ENCODE data around the gene FNDC3B.

Gene FNDC3B

GRCh38 chr3:172316758-172317157, 277.4 kb downstream of the FNDC3B start:
- H3K4me3 ChIP-seq (ENCODE audit: low read length) = no peak overlapping the region
- no peak overlapping the region for H3K27ac ChIP-seq (ENCODE audit: low read length)
- H4K20me1 ChIP-seq (ENCODE audit: insufficient read depth, low read length) = no peaks in the 10 kb centered on the region
- H2AFZ ChIP-seq (ENCODE audit: low read depth, low read length) = no peak overlapping the region
- TF ChIP-seq, protein P1, sequence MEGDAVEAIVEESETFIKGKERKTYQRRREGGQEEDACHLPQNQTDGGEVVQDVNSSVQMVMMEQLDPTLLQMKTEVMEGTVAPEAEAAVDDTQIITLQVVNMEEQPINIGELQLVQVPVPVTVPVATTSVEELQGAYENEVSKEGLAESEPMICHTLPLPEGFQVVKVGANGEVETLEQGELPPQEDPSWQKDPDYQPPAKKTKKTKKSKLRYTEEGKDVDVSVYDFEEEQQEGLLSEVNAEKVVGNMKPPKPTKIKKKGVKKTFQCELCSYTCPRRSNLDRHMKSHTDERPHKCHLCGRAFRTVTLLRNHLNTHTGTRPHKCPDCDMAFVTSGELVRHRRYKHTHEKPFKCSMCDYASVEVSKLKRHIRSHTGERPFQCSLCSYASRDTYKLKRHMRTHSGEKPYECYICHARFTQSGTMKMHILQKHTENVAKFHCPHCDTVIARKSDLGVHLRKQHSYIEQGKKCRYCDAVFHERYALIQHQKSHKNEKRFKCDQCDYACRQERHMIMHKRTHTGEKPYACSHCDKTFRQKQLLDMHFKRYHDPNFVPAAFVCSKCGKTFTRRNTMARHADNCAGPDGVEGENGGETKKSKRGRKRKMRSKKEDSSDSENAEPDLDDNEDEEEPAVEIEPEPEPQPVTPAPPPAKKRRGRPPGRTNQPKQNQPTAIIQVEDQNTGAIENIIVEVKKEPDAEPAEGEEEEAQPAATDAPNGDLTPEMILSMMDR (IDR thresholded peaks at IDR 0.05; ENCODE audit: low read depth, low read length) = no peak
- no peak for TF ChIP-seq EZH2phosphoT487 (IDR thresholded peaks at IDR 0.05; ENCODE audit: low read depth)
- no peaks in the 10 kb centered on the region for H3K79me2 ChIP-seq (ENCODE audit: low read length)
- no peak overlapping the region for H3K9ac ChIP-seq (ENCODE audit: low read length)
- no peak overlapping the region for H3K4me2 ChIP-seq (ENCODE audit: low read length)
- peaks cover 9% of the 10 kb centered on the region for H3K4me1 ChIP-seq (ENCODE audit: low read length)
- H3K36me3 ChIP-seq (replicated peaks; ENCODE audit: low read depth, low read length) = no peaks in the 10 kb centered on the region
- no peaks in the 10 kb centered on the region for H3K27me3 ChIP-seq (ENCODE audit: low read depth, low read length)
- H3K9me3 ChIP-seq (ENCODE audit: insufficient read depth, low read length) = no peaks in the 10 kb centered on the region

GRCh38 chr3:172317481-172317880, 278.1 kb downstream of the FNDC3B start:
- Histone ChIP-seq H3K4me3 (ENCODE audit: low read length) (no peak overlapping the region), H3K27ac (ENCODE audit: low read length) (no peak overlapping the region), H4K20me1 (ENCODE audit: insufficient read depth, low read length) (no peaks in the 10 kb centered on the region), H3K9ac (ENCODE audit: low read length) (no peak overlapping the region), H2AFZ (ENCODE audit: low read depth, low read length) (no peak overlapping the region), H3K4me2 (ENCODE audit: low read length) (no peak overlapping the region), H3K4me1 (ENCODE audit: low read length) (peaks cover 9% of the 10 kb centered on the region), H3K27me3 (ENCODE audit: low read depth, low read length) (no peaks in the 10 kb centered on the region), H3K79me2 (ENCODE audit: low read length) (no peaks in the 10 kb centered on the region), H3K36me3 (replicated peaks; ENCODE audit: low read depth, low read length) (no peaks in the 10 kb centered on the region), H3K9me3 (ENCODE audit: insufficient read depth, low read length) (no peaks in the 10 kb centered on the region)
- no peak for TF ChIP-seq EZH2phosphoT487 (IDR thresholded peaks at IDR 0.05; ENCODE audit: low read depth)

DNA sequence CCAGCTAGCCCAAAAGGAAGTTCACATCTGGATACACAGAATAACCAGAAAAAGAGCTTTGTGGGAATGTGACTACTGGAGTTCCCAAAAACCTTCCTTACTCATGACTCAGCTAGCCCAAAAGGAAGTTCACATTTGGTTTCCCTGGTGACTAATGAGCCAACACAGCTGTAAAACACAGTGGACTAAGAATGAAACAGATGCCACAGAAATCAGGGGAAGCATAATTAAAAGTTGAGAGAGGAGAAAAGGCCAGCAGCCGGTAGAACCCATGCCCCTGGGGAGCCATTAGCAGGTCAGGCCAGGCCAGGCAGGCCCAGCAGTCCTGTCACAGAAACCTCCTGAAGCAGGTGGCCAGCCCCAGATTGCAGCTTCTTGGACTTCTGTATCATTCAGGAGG, 278.6 kb downstream of the FNDC3B start:
- H3K9me3 ChIP-seq (ENCODE audit: insufficient read depth, low read length) = no peaks in the 10 kb centered on the region
- no peak overlapping the region for H2AFZ ChIP-seq (ENCODE audit: low read depth, low read length)
- H3K4me3 ChIP-seq (ENCODE audit: low read length) = no peak overlapping the region
- no peak overlapping the region for H3K9ac ChIP-seq (ENCODE audit: low read length)
- H4K20me1 ChIP-seq (ENCODE audit: insufficient read depth, low read length) = no peaks in the 10 kb centered on the region
- no peaks in the 10 kb centered on the region for H3K36me3 ChIP-seq (replicated peaks; ENCODE audit: low read depth, low read length)
- no peaks in the 10 kb centered on the region for H3K79me2 ChIP-seq (ENCODE audit: low read length)
- peaks cover 9% of the 10 kb centered on the region for H3K4me1 ChIP-seq (ENCODE audit: low read length)
- H3K27me3 ChIP-seq (ENCODE audit: low read depth, low read length) = no peaks in the 10 kb centered on the region
- H3K27ac ChIP-seq (ENCODE audit: low read length) = no peak overlapping the region
- no peak for TF ChIP-seq EZH2phosphoT487 (IDR thresholded peaks at IDR 0.05; ENCODE audit: low read depth)
- TF ChIP-seq, protein P1 (IDR thresholded peaks at IDR 0.05; ENCODE audit: low read depth, low read length) = no peak
- H3K4me2 ChIP-seq (ENCODE audit: low read length) = no peak overlapping the region; the same call in 1 of the 2 replicates

DNA sequence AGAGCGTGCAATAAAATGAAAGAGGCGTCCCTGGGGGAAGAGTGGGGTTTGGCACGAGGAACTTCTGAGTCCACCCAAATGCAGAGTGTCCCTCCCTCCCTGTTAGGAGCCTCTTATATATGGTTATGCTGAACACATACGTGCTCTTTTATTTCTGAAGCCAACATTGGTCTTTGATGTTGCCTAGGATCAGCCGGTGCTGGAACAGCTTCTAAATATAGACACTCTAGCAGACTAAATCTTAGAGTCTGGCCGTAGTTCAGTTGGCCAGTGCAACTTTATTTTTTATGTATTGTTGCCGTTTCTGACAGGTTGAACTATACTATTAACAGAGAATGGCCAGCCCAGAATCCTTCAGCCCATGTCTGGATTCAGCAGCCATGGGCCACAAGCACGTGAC, 280.2 kb downstream of the FNDC3B start:
- Histone ChIP-seq H2AFZ (ENCODE audit: low read depth, low read length) (no peak overlapping the region), H3K36me3 (replicated peaks; ENCODE audit: low read depth, low read length) (no peaks in the 10 kb centered on the region), H3K9ac (ENCODE audit: low read length) (no peak overlapping the region), H3K4me2 (ENCODE audit: low read length) (no peak overlapping the region), H3K27me3 (ENCODE audit: low read depth, low read length) (no peaks in the 10 kb centered on the region), H3K79me2 (ENCODE audit: low read length) (no peaks in the 10 kb centered on the region), H3K9me3 (ENCODE audit: insufficient read depth, low read length) (no peaks in the 10 kb centered on the region), H3K4me3 (ENCODE audit: low read length) (no peak overlapping the region), H3K27ac (ENCODE audit: low read length) (no peak overlapping the region), H3K4me1 (ENCODE audit: low read length) (peaks cover 22% of the 10 kb centered on the region), H4K20me1 (ENCODE audit: insufficient read depth, low read length) (peaks cover 5% of the 10 kb centered on the region; the same call in 1 of the 2 replicates)
- TF ChIP-seq, protein P1 (IDR thresholded peaks at IDR 0.05; ENCODE audit: low read depth, low read length) = no peak
- no peak for TF ChIP-seq EZH2phosphoT487 (IDR thresholded peaks at IDR 0.05; ENCODE audit: low read depth)

- peaks cover 22% of the 10 kb centered on the region for H3K4me1 ChIP-seq (ENCODE audit: low read length)
- no peak overlapping the region for H3K4me3 ChIP-seq (ENCODE audit: low read length)
- H4K20me1 ChIP-seq (ENCODE audit: insufficient read depth, low read length) = peaks cover 5% of the 10 kb centered on the region; the same call in 1 of the 2 replicates
Observed at GRCh38 chr3:172320468-172320867, 281.1 kb downstream of the FNDC3B start.

More at GRCh38 chr3:172320468-172320867, 281.1 kb downstream of the FNDC3B start:
- no peak for TF ChIP-seq EZH2phosphoT487 (IDR thresholded peaks at IDR 0.05; ENCODE audit: low read depth)
- TF ChIP-seq, protein P1 (IDR thresholded peaks at IDR 0.05; ENCODE audit: low read depth, low read length) = no peak
- Histone ChIP-seq H3K27me3 (ENCODE audit: low read depth, low read length) (no peaks in the 10 kb centered on the region), H3K36me3 (replicated peaks; ENCODE audit: low read depth, low read length) (no peaks in the 10 kb centered on the region), H2AFZ (ENCODE audit: low read depth, low read length) (no peak overlapping the region), H3K79me2 (ENCODE audit: low read length) (no peaks in the 10 kb centered on the region), H3K9me3 (ENCODE audit: insufficient read depth, low read length) (no peaks in the 10 kb centered on the region), H3K4me2 (ENCODE audit: low read length) (no peak overlapping the region), H3K9ac (ENCODE audit: low read length) (no peak overlapping the region), H3K27ac (ENCODE audit: low read length) (no peak overlapping the region)

Measured in OCI-LY3 (cell line).